Lower lobe of right lung (tissue), 2 donors: Measurements from ENCODE around the gene TYR. TPM values are rescaled to one million over a fixed set of nuclear protein-coding genes. Genes with fewer than 3 reads are reported as not detected.

ENCODE experiments used
- ATAC-seq, 2 donors: fragments of 200-7000 bp; cut with Tn5 transposase; one replicate each; pipeline ENCODE4 v1.9.1; 2020 to 2022; ENCODE audit warnings: mild to moderate bottlenecking in 2 of 2, moderate library complexity in 2 of 2
- DNase-seq: peaks from one replicate; pipeline ENCODE4 v3.0.0-alpha.2; 2020
- H3K27ac ChIP-seq: fragments of 200-600 bp; one replicate; pipeline ENCODE4 v1.8.0; 2022
- H3K27me3 ChIP-seq: fragments of 200-600 bp; one replicate; pipeline ENCODE4 v1.8.0; 2022; ENCODE audit warnings: low read depth
- H3K36me3 ChIP-seq: fragments of 200-600 bp; one replicate; pipeline ENCODE4 v1.8.0; 2022; ENCODE audit warnings: mild to moderate bottlenecking
- H3K4me1 ChIP-seq: fragments of 200-600 bp; one replicate; pipeline ENCODE4 v1.8.0; 2022
- H3K4me3 ChIP-seq: fragments of 200-600 bp; one replicate; pipeline ENCODE4 v1.8.0; 2022; ENCODE audit warnings: mild to moderate bottlenecking
- H3K9me3 ChIP-seq: fragments of 200-600 bp; one replicate; pipeline ENCODE4 v1.8.0; 2022
- CTCF ChIP-seq: fragments of 200-600 bp; IDR thresholded peaks from one replicate; pipeline ENCODE4 v1.8.0; 2022; ENCODE audit warnings: antibody characterized with exemption, mild to moderate bottlenecking
- intact Hi-C: fragments of 100-400 bp; cut with DNase I; formaldehyde crosslinking; loops from one replicate; pipeline ENCODE4 v1.11.0; 2022
- long read RNA-seq: library from polyadenylated mRNA; unstranded; transcript quantifications from one replicate; pipeline ENCODE4 v2.0.0, GENCODE V29; 2021
- total RNA-seq: library from RNA; stranded (reverse); fragmentation: NEBNext Ultra II Directional; extraction: Animal tissue kit (Norgen Biotek cat#: 25700); gene quantifications from one replicate; pipeline ENCODE4 v1.2.1, GENCODE V29; 2021
- donor health status: DM: no; HTN: yes; CAD: no; lungs with severe emphysema.

Gene TYR
- not detected for total RNA-seq
- long read RNA-seq: 0 reads

GRCh38 chr11:89177691-89178231 lies at the start of gene TYR:
TSS of gene TYR (plus strand) at chr11:89177875. CDS start at chr11:89177954, 79 bp downstream.
- ATAC-seq (no peak), DNase-seq (no peak)
- Histone ChIP-seq H3K4me1 (no peaks in the 10 kb centered on the region), H3K36me3 (no peaks in the 10 kb centered on the region), H3K27ac (no peak within 1 kb of the TSS), H3K27me3 (no peaks in the 10 kb centered on the region), H3K4me3 (no peak within 1 kb of the TSS), H3K9me3 (no peaks in the 10 kb centered on the region)
- TF ChIP-seq CTCF: no peak
- intact Hi-C loops: no loop called here

- H3K4me1 ChIP-seq: no peaks in the 10 kb centered on the region
- H3K9me3 ChIP-seq: no peaks in the 10 kb centered on the region
- no peak overlapping the region for H3K27ac ChIP-seq
- no peak for TF ChIP-seq CTCF
- H3K4me3 ChIP-seq: no peak overlapping the region
- no peaks in the 10 kb centered on the region for H3K27me3 ChIP-seq
- intact Hi-C loops: no loop called here
- DNase-seq: no peak
- ATAC-seq: no peak
- no peaks in the 10 kb centered on the region for H3K36me3 ChIP-seq
Observed at GRCh38 chr11:89136606-89137005, 41.1 kb upstream of the TYR start.

- intact Hi-C loops: no loop called here
Observed at GRCh38 chr11:89147229-89147628, 30.4 kb upstream of the TYR start.

GRCh38 chr11:89159974-89160373 lies 17.7 kb upstream of the TYR start:
- Histone ChIP-seq H3K27me3 (no peaks in the 10 kb centered on the region), H3K27ac (no peak overlapping the region), H3K36me3 (no peaks in the 10 kb centered on the region), H3K9me3 (no peaks in the 10 kb centered on the region), H3K4me1 (no peaks in the 10 kb centered on the region), H3K4me3 (no peak overlapping the region)
- no peak for DNase-seq
- no peak for ATAC-seq
- intact Hi-C loops: no loop called here
- TF ChIP-seq CTCF: no peak

More at GRCh38 chr11:89147229-89147628, 30.4 kb upstream of the TYR start:
- Histone ChIP-seq H3K36me3 (no peaks in the 10 kb centered on the region), H3K4me1 (no peaks in the 10 kb centered on the region), H3K27ac (no peak overlapping the region), H3K4me3 (no peak overlapping the region), H3K27me3 (no peaks in the 10 kb centered on the region), H3K9me3 (no peaks in the 10 kb centered on the region)
- no peak for TF ChIP-seq CTCF
- DNase-seq: no peak
- ATAC-seq: no peak

GRCh38 chr11:89161949-89162348 lies 15.7 kb upstream of the TYR start:
- Histone ChIP-seq H3K9me3 (no peaks in the 10 kb centered on the region), H3K27me3 (no peaks in the 10 kb centered on the region), H3K4me3 (no peak overlapping the region), H3K36me3 (no peaks in the 10 kb centered on the region), H3K27ac (no peak overlapping the region), H3K4me1 (no peaks in the 10 kb centered on the region)
- intact Hi-C loops: no loop called here
- DNase-seq (no peak), ATAC-seq (no peak)
- no peak for TF ChIP-seq CTCF
